IPS-15b (cell line): ENCODE results near the gene CHST6.
"Not testable (repeated sequence)": the region's sequence is repeated elsewhere in the genome, so short reads cannot be mapped to it uniquely, and the experiment has no call there.

ENCODE experiments used
- H3K27me3 ChIP-seq: one replicate; pipeline ENCODE4 v1.6.1; 2013; ENCODE audit warnings: low read length; ENCODE audit not compliant: control insufficient read depth, insufficient read depth
- H3K36me3 ChIP-seq: one replicate; pipeline ENCODE4 v1.6.1; 2013; ENCODE audit warnings: low read length; ENCODE audit not compliant: control insufficient read depth, insufficient read depth
- H3K4me1 ChIP-seq: one replicate; pipeline ENCODE4 v1.6.1; 2013; ENCODE audit warnings: mild to moderate bottlenecking, low read length; ENCODE audit not compliant: control insufficient read depth, insufficient read depth
- H3K4me3 ChIP-seq: one replicate; pipeline ENCODE4 v1.5.1; 2013; ENCODE audit warnings: low read depth, low read length
- H3K9ac ChIP-seq: one replicate; pipeline ENCODE4 v1.6.1; 2013; ENCODE audit warnings: low read depth, mild to moderate bottlenecking, low read length
- H3K9me3 ChIP-seq: one replicate; pipeline ENCODE4 v1.6.1; 2013; ENCODE audit warnings: mild to moderate bottlenecking, low read length; ENCODE audit not compliant: control insufficient read depth, insufficient read depth

CHST6 gene

DNA sequence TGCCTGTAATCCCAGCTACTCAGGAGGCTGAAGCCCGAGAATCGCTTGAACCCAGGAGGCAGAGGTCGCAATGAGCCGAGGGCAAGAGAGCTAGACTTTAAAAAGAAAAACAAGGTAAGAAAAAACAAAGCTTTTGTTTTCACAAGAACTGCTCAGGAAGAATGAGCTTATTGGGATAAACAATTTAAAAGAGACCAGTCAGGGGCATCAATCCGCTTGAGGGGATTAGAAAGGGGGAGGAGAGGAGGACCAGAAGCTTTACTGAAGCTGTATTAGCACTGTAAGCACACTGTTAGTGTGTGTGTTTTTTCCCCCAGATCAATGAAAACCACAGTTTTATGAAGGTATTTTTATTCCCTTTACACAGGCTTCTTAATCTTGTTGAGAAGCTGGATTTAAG is 39.6 kb downstream of the CHST6 start:
- H3K4me3 ChIP-seq: no peak overlapping the region
- no peaks in the 10 kb centered on the region for H3K9me3 ChIP-seq
- no peaks in the 10 kb centered on the region for H3K36me3 ChIP-seq
- H3K27me3 ChIP-seq: no peaks in the 10 kb centered on the region
- peaks cover 16% of the 10 kb centered on the region for H3K4me1 ChIP-seq
- no peak overlapping the region for H3K9ac ChIP-seq

DNA sequence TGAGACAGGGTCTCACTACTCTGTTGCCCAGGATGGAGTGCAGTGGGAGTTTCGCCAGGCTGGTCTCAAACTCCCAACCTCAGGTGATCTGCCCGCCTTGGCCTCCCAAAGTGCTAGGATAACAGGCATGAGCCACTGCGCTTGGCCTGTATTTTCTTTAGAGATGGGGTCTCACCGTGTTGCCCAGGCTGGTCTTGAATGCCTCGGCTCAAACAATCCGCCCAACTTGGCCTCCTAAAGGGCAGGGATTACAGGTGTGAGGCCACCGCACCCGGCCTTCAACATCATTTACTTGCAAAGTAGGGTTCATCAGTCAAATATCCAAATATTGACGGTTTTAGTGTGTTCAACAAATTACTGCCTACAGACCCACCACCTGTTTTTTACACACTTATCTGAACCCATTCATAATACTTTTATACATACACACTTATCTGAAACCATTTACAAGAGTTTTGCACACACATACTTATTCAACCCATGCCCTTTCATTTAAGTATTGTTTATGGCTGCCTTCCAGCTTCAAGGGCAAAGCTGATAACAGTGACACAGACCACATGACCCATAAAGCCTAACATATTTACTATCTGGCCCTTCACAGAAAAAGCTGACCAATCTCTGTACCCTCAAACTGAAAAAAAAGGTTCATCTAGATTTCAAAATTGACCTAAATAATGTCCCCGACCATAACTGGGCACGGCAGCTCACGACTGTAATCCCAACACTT is 42.6 kb downstream of the CHST6 start:
- Histone ChIP-seq H3K9ac (no peak overlapping the region), H3K27me3 (no peaks in the 10 kb centered on the region), H3K36me3 (no peaks in the 10 kb centered on the region), H3K4me1 (peaks cover 12% of the 10 kb centered on the region), H3K4me3 (no peak overlapping the region), H3K9me3 (no peaks in the 10 kb centered on the region)

GRCh38 chr16:75446416-75446815 is 48.8 kb downstream of the CHST6 start:
- no peaks in the 10 kb centered on the region for H3K36me3 ChIP-seq
- H3K9me3 ChIP-seq: no peaks in the 10 kb centered on the region
- H3K4me1 ChIP-seq: no peaks in the 10 kb centered on the region
- no peak overlapping the region for H3K4me3 ChIP-seq
- no peak overlapping the region for H3K9ac ChIP-seq
- H3K27me3 ChIP-seq: no peaks in the 10 kb centered on the region

DNA sequence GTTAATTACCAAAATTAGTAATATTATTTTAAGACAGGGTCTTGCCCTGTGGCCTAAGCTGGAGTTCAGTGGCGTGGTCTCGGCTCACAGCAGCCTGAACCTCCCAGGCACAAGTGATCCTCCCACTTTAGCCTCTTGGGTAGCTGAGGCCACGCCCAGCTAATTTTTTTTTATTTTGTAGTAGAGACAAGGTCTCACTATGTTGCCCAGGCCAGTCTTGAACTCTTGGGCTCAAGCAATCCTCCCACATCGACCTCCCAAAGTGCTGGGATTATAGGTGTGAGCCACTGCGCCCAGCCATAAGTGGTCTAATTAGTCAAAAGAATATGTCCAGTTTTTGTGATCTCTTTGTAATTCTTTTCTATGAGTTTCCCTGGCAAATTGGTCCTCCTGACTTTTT is 49.9 kb downstream of the CHST6 start:
- Histone ChIP-seq H3K4me1 (no peaks in the 10 kb centered on the region), H3K27me3 (no peaks in the 10 kb centered on the region), H3K4me3 (no peak overlapping the region), H3K9me3 (no peaks in the 10 kb centered on the region), H3K36me3 (no peaks in the 10 kb centered on the region), H3K9ac (no peak overlapping the region)

GRCh38 chr16:75443298-75443697 is 51.9 kb downstream of the CHST6 start:
- Histone ChIP-seq H3K9ac (no peak overlapping the region), H3K4me1 (no peaks in the 10 kb centered on the region), H3K9me3 (no peaks in the 10 kb centered on the region), H3K36me3 (no peaks in the 10 kb centered on the region), H3K4me3 (no peak overlapping the region), H3K27me3 (no peaks in the 10 kb centered on the region)

DNA sequence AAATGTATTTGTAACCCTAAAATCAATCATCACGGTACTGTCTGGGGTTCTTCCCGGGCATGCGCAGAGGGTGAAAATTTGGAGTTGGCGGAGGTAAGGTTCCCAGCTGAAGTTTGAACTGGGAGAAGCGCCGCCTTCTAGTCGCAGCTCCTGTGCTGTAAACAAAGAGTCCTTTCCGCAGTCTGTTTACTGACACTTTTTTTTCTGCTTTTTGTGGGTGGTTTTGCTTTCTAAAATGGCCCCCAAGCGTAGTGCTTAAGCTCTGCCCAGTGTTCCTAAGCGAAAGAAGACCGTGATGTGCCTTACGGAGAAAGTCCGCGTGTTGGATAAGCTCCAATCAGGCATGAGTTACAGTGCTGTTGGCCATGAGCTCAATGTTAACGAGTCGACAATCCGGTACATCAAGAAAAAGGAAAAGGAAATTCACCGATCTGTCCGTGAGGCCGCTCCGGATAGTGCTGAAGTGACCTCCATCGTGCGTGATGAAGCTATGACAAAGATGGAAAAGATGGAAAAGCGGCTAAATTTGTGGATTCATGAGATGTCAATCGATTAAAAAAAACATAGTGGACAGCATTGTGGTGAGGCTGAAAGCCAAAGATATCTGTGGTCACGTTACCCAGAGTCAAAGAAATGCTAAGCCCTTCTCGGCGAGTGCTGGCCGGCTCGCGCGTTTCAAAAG is 61.4 kb downstream of the CHST6 start:
- H3K27me3 ChIP-seq: no peaks in the 10 kb centered on the region
- H3K36me3 ChIP-seq: no peaks in the 10 kb centered on the region
- no peaks in the 10 kb centered on the region for H3K9me3 ChIP-seq
- peak overlapping the region; percentile 90 for H3K9ac ChIP-seq
- H3K4me1 ChIP-seq: peaks cover 3% of the 10 kb centered on the region
- H3K4me3 ChIP-seq: peak overlapping the region; percentile 82

- Histone ChIP-seq H3K4me3 (peak within 1 kb of the TSS; percentile 82), H3K36me3 (no peaks in the 10 kb centered on the region), H3K27me3 (no peaks in the 10 kb centered on the region), H3K9me3 (no peaks in the 10 kb centered on the region), H3K4me1 (peaks cover 3% of the 10 kb centered on the region), H3K9ac (peak within 1 kb of the TSS; percentile 90)
These were observed 62.2 kb downstream of the CHST6 start, which contains the start of gene CFDP1 for GRCh38 chr16:75432828-75433731. Gene CFDP1, minus strand, starts transcription at chr16:75433503. Its CDS starts 151 bp downstream, at chr16:75433352.

GRCh38 chr16:75429621-75430403 is 65.4 kb downstream of the CHST6 start:
- Histone ChIP-seq H3K4me1 (peaks cover 3% of the 10 kb centered on the region), H3K9me3 (no peaks in the 10 kb centered on the region), H3K27me3 (no peaks in the 10 kb centered on the region), H3K4me3 (no peak overlapping the region), H3K36me3 (no peaks in the 10 kb centered on the region), H3K9ac (no peak overlapping the region)

GRCh38 chr16:75426524-75426923 is 68.7 kb downstream of the CHST6 start:
- not testable (repeated sequence) for H3K9ac ChIP-seq, H3K4me1 ChIP-seq, H3K9me3 ChIP-seq, H3K27me3 ChIP-seq, H3K36me3 ChIP-seq, H3K4me3 ChIP-seq

GRCh38 chr16:75424105-75424762 is 71.0 kb downstream of the CHST6 start:
- H3K27me3 ChIP-seq, H3K4me3 ChIP-seq, H3K9ac ChIP-seq: not testable (repeated sequence)

DNA sequence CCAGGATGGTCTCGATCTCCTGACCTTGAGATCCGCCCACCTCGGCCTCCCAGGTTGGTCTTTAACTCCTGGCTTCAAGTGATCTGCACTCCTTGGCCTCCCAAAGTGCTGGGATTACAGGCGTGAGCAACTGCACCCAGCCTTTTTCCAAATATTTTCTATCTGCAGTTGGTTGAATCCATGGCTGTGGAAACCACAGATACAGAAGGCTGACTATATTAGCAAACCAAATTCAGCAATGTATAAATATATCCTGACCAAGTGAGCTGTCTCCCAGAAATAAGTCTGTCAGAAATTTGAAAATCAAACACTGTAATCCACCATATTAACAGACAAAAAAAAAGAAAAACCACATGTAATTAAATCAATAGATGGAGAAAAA is 71.5 kb downstream of the CHST6 start:
- Histone ChIP-seq H3K4me1 (peaks cover 12% of the 10 kb centered on the region), H3K9me3 (no peaks in the 10 kb centered on the region), H3K9ac (no peak overlapping the region), H3K36me3 (no peaks in the 10 kb centered on the region), H3K27me3 (no peaks in the 10 kb centered on the region), H3K4me3 (no peak overlapping the region)

More at GRCh38 chr16:75424105-75424762, 71.0 kb downstream of the CHST6 start:
- not testable (repeated sequence) for H3K36me3 ChIP-seq, H3K9me3 ChIP-seq
- H3K4me1 ChIP-seq: peaks cover 12% of the 10 kb centered on the region
